Measurements from ENCODE around the gene DCUN1D5.

DNA sequence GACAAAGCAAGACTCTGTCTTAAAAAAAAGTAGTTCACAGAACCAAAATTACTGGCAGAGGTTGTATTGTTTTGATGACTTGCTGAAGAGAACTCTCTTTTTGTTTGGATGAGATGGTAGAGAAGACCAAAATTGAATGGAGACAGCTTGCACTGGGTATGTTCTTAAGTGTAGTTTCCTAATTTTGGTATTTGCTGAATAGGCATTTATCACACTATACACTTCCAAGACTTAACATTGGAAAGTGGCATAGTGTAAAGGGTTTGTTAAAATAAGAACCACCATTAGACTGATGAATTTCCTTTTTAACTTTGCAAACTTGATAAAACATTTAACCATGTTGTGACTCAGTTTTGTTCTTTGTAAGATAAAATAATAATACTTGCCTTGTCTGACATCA, 5.3 kb upstream of the DCUN1D5 start:
- no peak for TF ChIP-seq POLR2A (IDR thresholded peaks at IDR 0.05; ENCODE audit: extremely low read depth, insufficient read length)
- TF ChIP-seq, protein P1, sequence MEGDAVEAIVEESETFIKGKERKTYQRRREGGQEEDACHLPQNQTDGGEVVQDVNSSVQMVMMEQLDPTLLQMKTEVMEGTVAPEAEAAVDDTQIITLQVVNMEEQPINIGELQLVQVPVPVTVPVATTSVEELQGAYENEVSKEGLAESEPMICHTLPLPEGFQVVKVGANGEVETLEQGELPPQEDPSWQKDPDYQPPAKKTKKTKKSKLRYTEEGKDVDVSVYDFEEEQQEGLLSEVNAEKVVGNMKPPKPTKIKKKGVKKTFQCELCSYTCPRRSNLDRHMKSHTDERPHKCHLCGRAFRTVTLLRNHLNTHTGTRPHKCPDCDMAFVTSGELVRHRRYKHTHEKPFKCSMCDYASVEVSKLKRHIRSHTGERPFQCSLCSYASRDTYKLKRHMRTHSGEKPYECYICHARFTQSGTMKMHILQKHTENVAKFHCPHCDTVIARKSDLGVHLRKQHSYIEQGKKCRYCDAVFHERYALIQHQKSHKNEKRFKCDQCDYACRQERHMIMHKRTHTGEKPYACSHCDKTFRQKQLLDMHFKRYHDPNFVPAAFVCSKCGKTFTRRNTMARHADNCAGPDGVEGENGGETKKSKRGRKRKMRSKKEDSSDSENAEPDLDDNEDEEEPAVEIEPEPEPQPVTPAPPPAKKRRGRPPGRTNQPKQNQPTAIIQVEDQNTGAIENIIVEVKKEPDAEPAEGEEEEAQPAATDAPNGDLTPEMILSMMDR (IDR thresholded peaks at IDR 0.05; ENCODE audit: low read depth, low read length): no peak

Data from NB4 (cell line).